B cell (primary cell): ENCODE results near the gene ZBP1. TPM values are rescaled to one million over a fixed set of nuclear protein-coding genes. Genes with fewer than 3 reads are reported as not detected.

Source experiments
- ATAC-seq: fragments of 200-7000 bp; cut with Tn5 transposase; one replicate; pipeline ENCODE4 v1.10.0; 2021; ENCODE audit warnings: low read depth, mild to moderate bottlenecking, moderate number of reproducible peaks, moderate library complexity
- CTCF ChIA-PET: fragments of 350-600 bp; sonication (Branson Sonifier 250); formaldehyde crosslinking; loops from one replicate; lab custom pipeline; 2021; ENCODE audit warnings: antibody characterized with exemption, inconsistent platforms; lab: Charles Lee
- POLR2A ChIA-PET: fragments of 350-600 bp; sonication (Branson Sonifier 250); formaldehyde crosslinking; loops from one replicate; lab custom pipeline; 2021; ENCODE audit warnings: antibody characterized with exemption; lab: Charles Lee
- DNase-seq: peaks from one replicate; pipeline ENCODE4 v3.0.0; 2013
- H2AFZ ChIP-seq: 2 replicates; pipeline ENCODE4 v1.6.1; 2012; ENCODE audit warnings: mild to moderate bottlenecking, low read depth, low read length; ENCODE audit not compliant: insufficient read depth, poor library complexity, severe bottlenecking
- H3K27ac ChIP-seq, 2 donors: 1 replicate in 1 of 2; 2 replicates in 1 of 2; pipeline ENCODE4 v1.5.1; 2012 to 2013; ENCODE audit warnings: low read length in 2 of 2, mild to moderate bottlenecking in 2 of 2, moderate library complexity in 1 of 2
- H3K27me3 ChIP-seq, 4 experiments: fragments of 200-600 bp in 1 of 4; sonication (generic) in 1 of 4; replicated peaks in 1 of 4; 1 replicate in 2 of 4; 2 replicates in 2 of 4; pipeline versions ENCODE4 v1.6.1 to v1.7.0; 2013 to 2016; ENCODE audit warnings: low read length in 3 of 4, mild to moderate bottlenecking in 2 of 4, mixed read lengths in 1 of 4, moderate library complexity in 1 of 4; ENCODE audit not compliant: insufficient read depth in 4 of 4, control insufficient read depth in 3 of 4; ENCODE audit errors: control extremely low read depth in 1 of 4
- H3K36me3 ChIP-seq, 2 experiments: replicated peaks in 1 of 2; 1 replicate in 1 of 2; 2 replicates in 1 of 2; pipeline versions ENCODE4 v1.6.1 to v1.7.1; 2013; ENCODE audit warnings: low read length in 1 of 2; ENCODE audit not compliant: insufficient read depth in 2 of 2, control insufficient read depth in 1 of 2; ENCODE audit errors: control extremely low read depth in 1 of 2, extremely low read depth in 1 of 2
- H3K4me1 ChIP-seq, 2 donors: fragments of 200-600 bp in 1 of 2; sonication (generic) in 1 of 2; 1 replicate in 1 of 2; 2 replicates in 1 of 2; pipeline versions ENCODE4 v1.5.1 to v1.6.1; 2013 to 2017; ENCODE audit warnings: low read length in 2 of 2; ENCODE audit not compliant: control insufficient read depth in 2 of 2, insufficient read depth in 2 of 2
- H3K4me2 ChIP-seq: replicated peaks from 2 replicates; pipeline ENCODE3; 2012; ENCODE audit warnings: mild to moderate bottlenecking, low read depth, low read length; ENCODE audit not compliant: poor library complexity, severe bottlenecking
- H3K4me3 ChIP-seq, 5 experiments: fragments of 200-600 bp in 1 of 5; sonication (generic) in 1 of 5; 1 replicate in 3 of 5; 2 replicates in 2 of 5; pipeline versions ENCODE4 v1.5.1 to v1.7.0; 2011 to 2016; ENCODE audit warnings: low read length in 4 of 5, mild to moderate bottlenecking in 4 of 5, low read depth in 2 of 5, control low read depth in 1 of 5, moderate library complexity in 1 of 5; ENCODE audit not compliant: insufficient read depth in 1 of 5; ENCODE audit errors: control extremely low read depth in 1 of 5, extremely low read depth in 1 of 5
- H3K79me2 ChIP-seq: fragments of 200-600 bp; sonication (generic); one replicate; pipeline ENCODE4 v1.6.0; 2016; ENCODE audit warnings: low read length; ENCODE audit not compliant: control insufficient read depth, insufficient read depth
- H3K9ac ChIP-seq: fragments of 200-600 bp; sonication (generic); 2 replicates; pipeline ENCODE4 v1.6.1; 2017; ENCODE audit warnings: mild to moderate bottlenecking, low read length, moderate library complexity
- H3K9me3 ChIP-seq, 3 donors: one replicate each; pipeline versions ENCODE4 v1.6.1 to v1.7.1; 2013; ENCODE audit warnings: low read length in 2 of 3; ENCODE audit not compliant: control insufficient read depth in 2 of 3, insufficient read depth in 1 of 3; ENCODE audit errors: control extremely low read depth in 1 of 3
- H4K20me1 ChIP-seq: 2 replicates; pipeline ENCODE4 v1.6.0; 2012; ENCODE audit warnings: mild to moderate bottlenecking, low read length; ENCODE audit not compliant: insufficient read depth, control insufficient read depth, poor library complexity, severe bottlenecking
- H3K27ac Mint-ChIP-seq: one replicate; pipeline ENCODE4 v1.8.0; 2021; ENCODE audit warnings: mixed read lengths
- H3K27me3 Mint-ChIP-seq: one replicate; pipeline ENCODE4 v1.8.0; 2021; ENCODE audit warnings: mixed read lengths
- H3K4me1 Mint-ChIP-seq: one replicate; pipeline ENCODE4 v1.8.0; 2021; ENCODE audit warnings: mixed read lengths
- H3K4me3 Mint-ChIP-seq: one replicate; pipeline ENCODE4 v1.8.0; 2021; ENCODE audit warnings: mixed read lengths
- H3K9me3 Mint-ChIP-seq: one replicate; pipeline ENCODE4 v1.8.0; 2022; ENCODE audit warnings: mixed read lengths; ENCODE audit not compliant: insufficient read depth
- EZH2 ChIP-seq: IDR thresholded peaks from 2 replicates; pipeline ENCODE4 v1.6.1; 2012; ENCODE audit warnings: borderline replicate concordance, low read depth, mild to moderate bottlenecking, moderate library complexity, low read length; ENCODE audit not compliant: insufficient read depth, poor library complexity, severe bottlenecking
- WGBS: methylation state at CpG from one replicate; pipeline ENCODE4 v1.1.5; 2013; ENCODE audit warnings: missing lambda C conversion rate; ENCODE audit not compliant: insufficient coverage; 5-methylcytosine and 5-hydroxymethylcytosine counted together
- intact Hi-C: fragments of 100-400 bp; cut with micrococcal nuclease; formaldehyde crosslinking; loops from one replicate; pipeline ENCODE4 v1.10.0; 2022
- polyA plus RNA-seq: library from polyadenylated mRNA; depleted of rRNA; stranded (reverse); fragments of >200 nt; gene quantifications from 2 replicates; pipeline ENCODE4 v1.2.3, GENCODE V29; 2012
- total RNA-seq, 2 donors: library from RNA; stranded (reverse); fragments of 120-200 nt in 1 of 2; gene quantifications; 1 replicate in 1 of 2; 2 replicates in 1 of 2; pipeline versions ENCODE4 v1.2.3 to v1.2.4, GENCODE V29; 2013 to 2022
- TF ChIP-seq, protein P1 (sequence below): fragments of 200-600 bp; IDR thresholded peaks from one replicate; pipeline ENCODE4 v1.8.0; 2022; ENCODE audit warnings: antibody characterized with exemption, mild to moderate bottlenecking

The ZBP1 gene
- total and polyA plus RNA-seq, 2 donors (not counting 1 experiment from before 2014, with no cell fraction given), result 29.9 to 69.2 TPM

DNA sequence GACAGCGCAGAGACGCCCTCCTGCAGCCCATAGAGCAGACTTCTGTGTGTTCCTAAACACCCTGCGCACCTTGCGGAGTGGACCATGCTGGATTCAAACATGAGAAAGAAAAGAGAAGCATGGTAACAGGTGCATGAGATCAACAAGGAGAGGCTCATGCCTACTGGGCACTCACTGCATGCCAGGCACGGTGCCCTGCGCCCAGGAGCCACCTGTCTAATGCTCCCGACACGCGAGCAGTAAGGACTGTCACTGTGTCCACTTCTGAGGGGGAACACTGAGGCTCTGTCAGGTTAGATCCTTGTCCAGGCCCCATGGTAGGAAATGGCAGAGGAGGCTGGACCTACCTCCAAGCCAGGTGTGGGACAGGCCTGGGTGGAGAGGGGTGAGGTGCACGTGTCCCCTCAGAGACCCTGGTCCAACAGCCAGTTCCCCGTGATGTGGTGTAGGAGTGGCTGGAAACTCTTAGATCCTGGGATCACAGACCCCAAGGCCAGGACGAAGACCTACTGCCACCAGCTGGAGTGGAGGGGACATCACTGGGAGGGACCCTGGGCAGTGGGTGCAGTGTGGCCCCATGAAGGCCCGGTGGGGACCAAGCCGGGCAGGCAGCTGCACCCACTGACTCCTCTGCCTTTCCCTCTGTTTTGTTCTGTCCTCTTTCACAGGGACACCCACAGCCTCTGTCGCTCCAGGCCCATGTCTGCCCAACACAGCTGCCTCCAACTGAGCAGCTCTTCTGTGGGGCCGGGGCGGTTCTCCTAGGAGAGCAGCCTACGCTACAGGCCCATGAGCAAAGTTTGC, 29.5 kb downstream of the ZBP1 start:
- Histone ChIP-seq H3K27me3 (peaks cover 0 to 8% (median 0%) of the 10 kb centered on the region in 4 experiments), H2AFZ (no peak overlapping the region), H3K9me3 (peaks cover 0 to 20% (median 6%) of the 10 kb centered on the region in 3 donors), H3K4me1 (peaks cover 0 to 13% of the 10 kb centered on the region in 2 donors), H3K27ac (no peak overlapping the region), H3K9ac (no peak overlapping the region), H3K36me3 (no peaks in the 10 kb centered on the region), H3K4me3 (no peak overlapping the region), H3K79me2 (no peaks in the 10 kb centered on the region), H3K4me2 (no peak overlapping the region), H4K20me1 (no peaks in the 10 kb centered on the region)
- H3K27me3 Mint-ChIP-seq, result peaks cover 15% of the 10 kb centered on the region
- TF ChIP-seq EZH2, result no peak
- TF ChIP-seq, protein P1, sequence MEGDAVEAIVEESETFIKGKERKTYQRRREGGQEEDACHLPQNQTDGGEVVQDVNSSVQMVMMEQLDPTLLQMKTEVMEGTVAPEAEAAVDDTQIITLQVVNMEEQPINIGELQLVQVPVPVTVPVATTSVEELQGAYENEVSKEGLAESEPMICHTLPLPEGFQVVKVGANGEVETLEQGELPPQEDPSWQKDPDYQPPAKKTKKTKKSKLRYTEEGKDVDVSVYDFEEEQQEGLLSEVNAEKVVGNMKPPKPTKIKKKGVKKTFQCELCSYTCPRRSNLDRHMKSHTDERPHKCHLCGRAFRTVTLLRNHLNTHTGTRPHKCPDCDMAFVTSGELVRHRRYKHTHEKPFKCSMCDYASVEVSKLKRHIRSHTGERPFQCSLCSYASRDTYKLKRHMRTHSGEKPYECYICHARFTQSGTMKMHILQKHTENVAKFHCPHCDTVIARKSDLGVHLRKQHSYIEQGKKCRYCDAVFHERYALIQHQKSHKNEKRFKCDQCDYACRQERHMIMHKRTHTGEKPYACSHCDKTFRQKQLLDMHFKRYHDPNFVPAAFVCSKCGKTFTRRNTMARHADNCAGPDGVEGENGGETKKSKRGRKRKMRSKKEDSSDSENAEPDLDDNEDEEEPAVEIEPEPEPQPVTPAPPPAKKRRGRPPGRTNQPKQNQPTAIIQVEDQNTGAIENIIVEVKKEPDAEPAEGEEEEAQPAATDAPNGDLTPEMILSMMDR, result no peak
- peaks cover 3% of the 10 kb centered on the region for H3K9me3 Mint-ChIP-seq
- DNase-seq (no peak), ATAC-seq (no peak)
- peaks cover 9% of the 10 kb centered on the region for H3K4me1 Mint-ChIP-seq
- H3K27ac Mint-ChIP-seq, result no peak overlapping the region
- ChIA-PET POLR2A (no interaction called here), CTCF (interaction anchor here (1.1 kb wide), 2 partner anchors 77 to 91 kb away, joined by 3 read pairs; no protein-coding TSS in a partner anchor)
- intact Hi-C loops, result no loop called here
- WGBS, result 89% methylated on average over 17 of the region's 18 CpGs
- H3K4me3 Mint-ChIP-seq, result no peak overlapping the region

- H3K4me2 ChIP-seq, result no peak overlapping the region
- no peak overlapping the region for H3K4me3 ChIP-seq
- Mint-ChIP-seq H3K27me3 (peaks cover 23% of the 10 kb centered on the region), H3K4me1 (peaks cover 9% of the 10 kb centered on the region), H3K9me3 (peaks cover 3% of the 10 kb centered on the region), H3K27ac (no peak overlapping the region), H3K4me3 (no peak overlapping the region)
- H4K20me1 ChIP-seq, result no peaks in the 10 kb centered on the region
- WGBS, result 77% methylated on average over 13 of the region's 16 CpGs
- H3K4me1 ChIP-seq, result peaks cover 0 to 13% of the 10 kb centered on the region in 2 donors
- DNase-seq (no peak), ATAC-seq (no peak)
- H3K79me2 ChIP-seq, result no peaks in the 10 kb centered on the region
- ChIA-PET POLR2A (no interaction called here), CTCF (no interaction called here)
- intact Hi-C loops, result no loop called here
- TF ChIP-seq, protein P1, result no peak
- TF ChIP-seq EZH2, result no peak
- no peak overlapping the region for H3K27ac ChIP-seq
- no peak overlapping the region for H2AFZ ChIP-seq
- H3K27me3 ChIP-seq, result peaks cover 0 to 8% (median 0%) of the 10 kb centered on the region in 4 experiments
- H3K9ac ChIP-seq, result no peak overlapping the region
- no peaks in the 10 kb centered on the region for H3K36me3 ChIP-seq
- H3K9me3 ChIP-seq, result peaks cover 0 to 20% (median 6%) of the 10 kb centered on the region in 3 donors
These were observed 30.3 kb downstream of the ZBP1 start for GRCh38 chr20:57589728-57590484.
